Measurements from ENCODE around the gene MGLL. TPM values are rescaled to one million over a fixed set of nuclear protein-coding genes. Genes with fewer than 3 reads are reported as not detected.

Gene MGLL
- total RNA-seq, 1 experiment from 2014 or later = 42.4 TPM

DNA sequence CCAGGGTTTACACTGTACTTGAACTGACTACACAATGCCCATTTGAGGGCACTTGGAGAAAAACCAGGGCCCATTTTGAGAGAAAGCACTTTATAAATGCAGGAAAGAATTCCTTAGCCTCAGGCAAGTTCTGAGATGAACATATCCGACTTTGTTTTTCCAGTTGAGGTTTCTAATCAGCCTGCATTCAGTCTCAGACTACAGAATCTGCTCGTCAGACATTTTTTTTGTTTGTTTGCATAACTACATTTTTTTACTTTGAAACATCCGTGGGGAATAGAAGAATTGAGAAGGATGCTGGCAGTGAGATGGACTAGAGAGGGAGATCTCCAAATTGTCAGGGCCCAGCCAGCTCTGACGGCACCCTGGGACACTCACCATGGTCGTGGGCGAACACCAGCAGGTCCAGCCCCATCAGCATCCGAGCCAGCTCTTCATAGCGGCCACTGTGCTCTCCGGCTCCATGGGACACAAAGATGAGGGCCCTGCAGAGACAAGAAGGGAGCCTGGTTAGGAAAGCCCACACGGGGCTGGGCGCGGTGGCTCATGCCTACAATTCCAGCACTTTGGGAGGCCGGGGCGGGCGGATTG is 40.8 kb downstream of the MGLL start:
- TF ChIP-seq, protein P1, sequence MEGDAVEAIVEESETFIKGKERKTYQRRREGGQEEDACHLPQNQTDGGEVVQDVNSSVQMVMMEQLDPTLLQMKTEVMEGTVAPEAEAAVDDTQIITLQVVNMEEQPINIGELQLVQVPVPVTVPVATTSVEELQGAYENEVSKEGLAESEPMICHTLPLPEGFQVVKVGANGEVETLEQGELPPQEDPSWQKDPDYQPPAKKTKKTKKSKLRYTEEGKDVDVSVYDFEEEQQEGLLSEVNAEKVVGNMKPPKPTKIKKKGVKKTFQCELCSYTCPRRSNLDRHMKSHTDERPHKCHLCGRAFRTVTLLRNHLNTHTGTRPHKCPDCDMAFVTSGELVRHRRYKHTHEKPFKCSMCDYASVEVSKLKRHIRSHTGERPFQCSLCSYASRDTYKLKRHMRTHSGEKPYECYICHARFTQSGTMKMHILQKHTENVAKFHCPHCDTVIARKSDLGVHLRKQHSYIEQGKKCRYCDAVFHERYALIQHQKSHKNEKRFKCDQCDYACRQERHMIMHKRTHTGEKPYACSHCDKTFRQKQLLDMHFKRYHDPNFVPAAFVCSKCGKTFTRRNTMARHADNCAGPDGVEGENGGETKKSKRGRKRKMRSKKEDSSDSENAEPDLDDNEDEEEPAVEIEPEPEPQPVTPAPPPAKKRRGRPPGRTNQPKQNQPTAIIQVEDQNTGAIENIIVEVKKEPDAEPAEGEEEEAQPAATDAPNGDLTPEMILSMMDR (IDR thresholded peaks at IDR 0.05; ENCODE audit: unreplicated experiment) = no peak
- H3K36me3 Mint-ChIP-seq (ENCODE audit: insufficient read depth, unreplicated experiment) = peaks cover 1% of the 10 kb centered on the region
- no peak overlapping the region for H3K4me3 Mint-ChIP-seq (ENCODE audit: low read depth, unreplicated experiment)
- DNase-seq = no peak
- H3K27me3 Mint-ChIP-seq (ENCODE audit: unreplicated experiment) = no peaks in the 10 kb centered on the region
- CTCF ChIA-PET = no interaction called here
- peaks cover 6% of the 10 kb centered on the region for H3K9me3 Mint-ChIP-seq (ENCODE audit: low read depth, unreplicated experiment)
- BruUV-seq (replicated peaks) = no TSS peak
- H3K4me1 Mint-ChIP-seq (ENCODE audit: low read depth, unreplicated experiment) = peaks cover 20% of the 10 kb centered on the region
- intact Hi-C loops (cut with micrococcal nuclease; ENCODE audit: unreplicated experiment) = no loop called here
- H3K27ac Mint-ChIP-seq (ENCODE audit: unreplicated experiment) = no peak overlapping the region

DNA sequence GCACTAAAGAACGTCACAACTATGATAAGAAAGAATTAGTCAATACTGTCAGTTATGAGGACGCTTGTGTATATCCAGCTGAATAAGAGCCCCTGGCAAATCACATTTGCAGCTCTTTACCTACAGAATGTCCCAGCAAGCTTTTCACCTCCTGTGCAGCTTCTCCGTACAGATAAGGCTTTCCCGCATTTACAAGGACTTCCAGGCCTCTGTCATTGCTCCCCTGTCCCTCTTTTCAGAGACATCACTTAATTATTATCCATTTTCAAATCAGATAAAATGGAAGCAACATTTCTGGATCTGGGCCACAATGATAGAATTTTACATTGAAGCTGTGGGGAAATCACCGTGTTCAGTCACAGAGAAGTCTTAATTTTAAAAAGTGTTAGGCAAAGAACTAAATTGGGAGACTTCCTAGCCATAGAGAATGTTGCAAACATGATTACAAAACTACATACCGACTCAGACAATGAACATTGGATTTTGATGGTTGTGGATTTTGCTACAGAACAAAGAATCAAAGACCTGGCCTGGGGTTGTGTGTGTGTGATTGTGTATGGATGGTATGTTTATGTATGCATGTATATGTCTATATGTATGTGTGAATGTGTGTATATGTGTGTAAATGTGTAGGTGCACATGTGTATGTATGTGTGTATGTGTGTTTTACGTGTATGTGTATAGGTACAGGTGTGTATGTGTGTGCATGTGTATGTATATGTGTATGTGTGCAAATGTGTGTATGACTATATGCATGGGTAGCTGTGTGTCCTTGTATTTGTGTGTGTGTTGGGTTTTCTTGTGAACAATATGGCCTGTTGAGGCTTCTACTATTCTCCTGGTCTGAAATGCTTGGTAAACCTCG is 41.5 kb downstream of the MGLL start:
- DNase-seq = no peak
- Mint-ChIP-seq H3K4me1 (ENCODE audit: low read depth, unreplicated experiment) (peaks cover 27% of the 10 kb centered on the region), H3K27me3 (ENCODE audit: unreplicated experiment) (no peaks in the 10 kb centered on the region), H3K4me3 (ENCODE audit: low read depth, unreplicated experiment) (no peak overlapping the region), H3K27ac (ENCODE audit: unreplicated experiment) (no peak overlapping the region), H3K9me3 (ENCODE audit: low read depth, unreplicated experiment) (peaks cover 7% of the 10 kb centered on the region), H3K36me3 (ENCODE audit: insufficient read depth, unreplicated experiment) (peaks cover 7% of the 10 kb centered on the region)
- TF ChIP-seq, protein P1 (IDR thresholded peaks at IDR 0.05; ENCODE audit: unreplicated experiment) = no peak
- intact Hi-C loops (cut with micrococcal nuclease; ENCODE audit: unreplicated experiment) = no loop called here
- BruUV-seq (replicated peaks) = no TSS peak
- CTCF ChIA-PET = interaction anchor here (0.7 to 1.0 kb wide), 3 partner anchors 9 to 11 kb away, joined by 3 read pairs; no protein-coding TSS in a partner anchor

DNA sequence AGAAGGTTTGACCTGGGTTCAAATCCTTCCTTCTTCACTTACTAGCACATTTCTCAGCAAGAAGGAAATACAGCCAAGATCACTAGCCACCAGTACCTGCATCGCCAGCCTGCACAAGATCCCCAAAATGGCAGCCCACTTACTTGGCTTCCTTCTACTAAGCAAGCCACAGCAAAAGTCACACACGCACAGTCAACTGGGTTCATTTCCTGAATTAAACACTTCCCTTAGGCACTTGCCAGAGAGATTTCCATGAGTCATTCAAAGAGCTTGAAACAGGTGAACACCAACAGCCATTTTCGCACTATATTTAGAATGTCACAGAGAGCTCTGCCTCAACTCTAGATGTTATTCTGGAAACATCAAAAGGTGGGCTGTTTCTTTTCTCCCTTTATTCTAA is 42.6 kb downstream of the MGLL start:
- DNase-seq = peak; percentile 38
- BruUV-seq (replicated peaks) = TSS peak; percentile 17
- H3K27me3 Mint-ChIP-seq (ENCODE audit: unreplicated experiment) = no peaks in the 10 kb centered on the region
- intact Hi-C loops (cut with micrococcal nuclease; ENCODE audit: unreplicated experiment) = no loop called here
- no peak overlapping the region for H3K4me3 Mint-ChIP-seq (ENCODE audit: low read depth, unreplicated experiment)
- H3K4me1 Mint-ChIP-seq (ENCODE audit: low read depth, unreplicated experiment) = peaks cover 29% of the 10 kb centered on the region
- H3K36me3 Mint-ChIP-seq (ENCODE audit: insufficient read depth, unreplicated experiment) = peaks cover 7% of the 10 kb centered on the region
- TF ChIP-seq, protein P1 (IDR thresholded peaks at IDR 0.05; ENCODE audit: unreplicated experiment) = no peak
- CTCF ChIA-PET = interaction anchor here (0.7 to 1.5 kb wide), 8 partner anchors 10 to 180 kb away, joined by 3 to 6 read pairs (median 4); no protein-coding TSS in a partner anchor
- H3K9me3 Mint-ChIP-seq (ENCODE audit: low read depth, unreplicated experiment) = peaks cover 7% of the 10 kb centered on the region
- peak overlapping the region; percentile 27 for H3K27ac Mint-ChIP-seq (ENCODE audit: unreplicated experiment)

DNA sequence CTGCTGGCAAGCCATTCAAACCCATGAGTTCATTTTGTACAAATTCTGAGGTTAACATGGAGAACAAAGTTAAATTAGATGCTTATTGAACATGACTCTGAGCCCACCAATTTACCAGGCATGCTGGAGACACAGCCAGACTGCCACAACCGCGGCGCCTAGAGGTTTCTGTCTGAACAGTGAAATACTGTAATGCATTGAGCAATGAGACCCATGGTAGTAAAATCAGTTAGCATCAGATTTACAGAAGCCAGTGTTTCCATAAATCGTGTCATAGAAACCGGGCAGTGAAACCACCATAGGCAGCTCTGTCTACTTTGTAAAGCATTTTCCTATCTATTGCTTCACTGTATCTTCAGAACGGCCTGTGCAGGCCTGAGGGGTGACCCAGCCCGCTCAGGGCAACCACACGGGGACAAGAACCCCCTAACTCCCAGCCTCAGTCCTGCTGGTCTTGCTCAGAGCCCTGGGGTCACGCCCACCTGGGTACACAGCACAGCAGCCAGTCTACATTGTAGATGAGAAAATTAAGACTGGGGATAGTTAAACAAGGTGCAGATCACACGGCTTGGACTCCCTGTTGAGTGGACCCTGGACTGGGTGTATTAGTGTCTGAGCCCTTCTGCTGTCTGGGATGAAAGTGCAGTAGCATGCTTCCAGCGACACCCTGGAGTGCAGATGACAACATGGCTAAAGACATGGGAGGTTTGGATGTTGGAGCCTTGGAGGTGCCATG is 44.2 kb downstream of the MGLL start:
- TF ChIP-seq, protein P1 (IDR thresholded peaks at IDR 0.05; ENCODE audit: unreplicated experiment) = no peak
- DNase-seq = no peak
- BruUV-seq (replicated peaks) = no TSS peak
- H3K36me3 Mint-ChIP-seq (ENCODE audit: insufficient read depth, unreplicated experiment) = peaks cover 7% of the 10 kb centered on the region
- H3K27me3 Mint-ChIP-seq (ENCODE audit: unreplicated experiment) = no peaks in the 10 kb centered on the region
- H3K4me1 Mint-ChIP-seq (ENCODE audit: low read depth, unreplicated experiment) = peaks cover 30% of the 10 kb centered on the region
- peaks cover 7% of the 10 kb centered on the region for H3K9me3 Mint-ChIP-seq (ENCODE audit: low read depth, unreplicated experiment)
- no peak overlapping the region for H3K4me3 Mint-ChIP-seq (ENCODE audit: low read depth, unreplicated experiment)
- no peak overlapping the region for H3K27ac Mint-ChIP-seq (ENCODE audit: unreplicated experiment)
- intact Hi-C loops (cut with micrococcal nuclease; ENCODE audit: unreplicated experiment) = no loop called here
- CTCF ChIA-PET = no interaction called here
